OCI-LY3 (cell line): Measurements from ENCODE around the gene F11R.

Source experiments
- CTCF ChIP-seq: fragments of 200-600, 300-600 bp; sonication (generic); IDR thresholded peaks from 2 replicates; pipeline ENCODE4 v1.5.1; 2014; ENCODE audit warnings: antibody characterized with exemption, low read length, low read depth
- EZH2phosphoT487 ChIP-seq: fragments of 200-600 bp; shearing (Covaris generic); IDR thresholded peaks from 2 replicates; pipeline ENCODE4 v1.6.1; 2018; ENCODE audit warnings: antibody characterized with exemption, mixed run types, low read depth

GRCh38 chr1:161066694-161067093 is 45.7 kb upstream of the F11R start:
- TF ChIP-seq CTCF = no peak
- TF ChIP-seq EZH2phosphoT487 = no peak
